HG03139 (cell line): Measurements from ENCODE around the gene SPATA18.
"Not testable (repeated sequence)": the region's sequence is repeated elsewhere in the genome, so short reads cannot be mapped to it uniquely, and the experiment has no call there.

Source experiments
- ATAC-seq: cut with Tn5 transposase; IDR thresholded peaks from one replicate; pipeline ENCODE4 v1.9.1; 2021; ENCODE audit not compliant: unreplicated experiment

SPATA18 gene

DNA sequence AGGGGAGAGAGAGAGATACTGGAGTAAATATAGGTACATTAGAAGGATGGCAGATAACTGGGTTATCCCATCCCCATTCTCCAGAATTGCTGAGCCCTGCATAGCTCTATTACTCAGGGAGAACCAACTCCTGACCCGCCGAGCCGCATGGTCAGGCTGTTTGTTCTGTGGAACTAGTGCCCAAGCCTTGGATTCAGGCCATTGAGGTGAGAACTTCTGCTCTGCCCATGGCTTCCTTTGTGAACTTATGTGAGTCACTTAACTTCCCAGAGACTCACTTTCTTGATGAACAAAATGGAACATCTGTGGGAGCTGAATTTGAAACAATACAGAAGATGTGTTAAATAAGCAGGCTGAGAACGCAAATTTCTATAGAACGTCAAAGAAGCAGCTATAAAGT, 54.2 kb downstream of the SPATA18 start:
- ATAC-seq: no peak

DNA sequence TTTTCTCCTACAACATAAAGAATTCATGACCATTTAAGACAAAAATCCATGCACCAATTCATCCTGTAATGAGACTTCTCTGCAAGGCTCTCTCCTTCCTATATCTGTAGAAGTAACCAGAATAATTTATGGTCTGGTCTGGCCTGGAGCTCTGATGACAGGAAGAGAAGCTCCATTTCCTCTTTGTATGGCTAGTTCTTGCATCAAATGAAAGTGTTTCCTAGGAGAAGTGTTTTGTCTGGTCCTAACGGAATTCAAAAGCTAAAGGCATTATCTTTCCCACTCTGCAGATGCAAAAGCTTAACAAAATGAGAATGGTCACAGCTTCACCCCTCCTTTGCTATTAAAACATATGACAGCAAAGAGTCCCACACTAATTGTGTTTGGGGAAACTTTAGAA, 55.1 kb downstream of the SPATA18 start:
- ATAC-seq: no peak

DNA sequence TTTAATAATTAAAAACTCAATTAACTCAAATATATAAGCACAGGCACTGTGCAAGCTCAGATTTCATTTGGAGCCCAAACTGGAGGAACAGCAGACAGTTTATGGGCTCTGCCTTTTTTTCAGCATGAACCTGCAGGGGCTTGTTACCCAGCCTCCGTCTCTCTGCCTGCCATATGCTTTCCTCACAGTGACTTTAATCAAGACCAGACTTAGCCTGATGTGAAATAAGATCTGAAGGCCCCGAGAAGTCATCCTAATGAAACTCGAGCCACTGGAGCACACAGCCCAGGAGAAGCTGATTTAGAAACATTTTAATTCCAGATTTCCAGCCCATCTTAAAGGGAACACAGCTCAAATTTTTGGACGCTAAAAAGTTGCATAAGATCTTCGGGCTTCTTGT, 55.6 kb downstream of the SPATA18 start:
- ATAC-seq: no peak

DNA sequence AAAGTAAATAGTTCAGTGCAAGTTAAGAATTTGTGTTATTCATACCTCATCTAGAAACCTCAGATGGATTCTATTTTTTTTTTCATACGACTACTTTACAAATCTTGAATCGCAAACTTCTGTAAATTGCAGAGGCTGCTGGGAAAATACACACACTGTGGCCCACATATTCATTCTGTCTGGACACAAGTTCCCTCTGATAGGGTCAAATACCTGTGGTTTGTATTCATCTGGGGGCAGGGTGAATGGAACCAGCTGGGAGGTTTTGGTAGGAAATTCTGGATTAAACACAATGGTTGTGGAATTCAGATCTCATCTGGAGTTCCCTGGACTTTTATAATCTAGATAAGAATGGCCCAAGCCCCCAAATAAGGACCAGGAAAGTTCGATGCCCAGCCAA, 56.2 kb downstream of the SPATA18 start:
- no peak for ATAC-seq

DNA sequence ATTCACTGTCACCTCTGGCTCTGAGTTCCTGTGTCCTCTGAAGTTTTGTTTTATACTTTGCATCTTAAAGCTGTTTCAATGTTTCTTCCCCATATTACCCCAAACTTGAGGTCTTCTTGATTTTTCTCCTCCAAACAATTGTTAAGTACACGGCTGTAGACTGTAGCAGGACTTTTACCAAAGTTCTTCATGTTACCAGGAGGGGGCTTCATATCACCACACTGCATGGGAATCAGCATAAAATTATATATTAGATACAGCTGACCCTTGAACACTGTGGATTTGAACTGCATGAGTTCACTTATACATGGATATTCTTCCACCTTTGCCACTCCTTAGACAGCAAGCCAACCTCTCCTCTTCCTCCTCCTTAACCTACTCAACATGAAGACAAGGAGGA, 56.6 kb downstream of the SPATA18 start:
- no peak for ATAC-seq

DNA sequence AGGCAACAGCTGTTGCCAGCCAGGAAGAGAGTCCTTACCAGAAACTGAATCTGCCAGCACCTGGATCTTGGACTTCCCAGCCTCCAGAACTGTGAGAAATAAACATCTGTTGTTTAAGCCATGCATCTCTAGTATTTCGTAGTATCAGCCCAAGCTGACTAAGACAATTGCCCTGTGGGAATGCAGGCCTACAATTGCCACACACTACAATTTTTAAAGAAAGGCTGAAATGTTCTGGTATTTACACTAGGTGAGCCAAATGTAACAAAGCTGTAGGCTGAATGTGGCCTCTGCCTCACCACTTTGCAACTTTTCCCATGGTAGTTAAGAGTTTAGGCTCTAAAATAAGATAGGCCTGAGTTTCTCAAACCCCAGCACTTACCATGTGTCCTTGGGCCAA, 59.1 kb downstream of the SPATA18 start:
- ATAC-seq: no peak

DNA sequence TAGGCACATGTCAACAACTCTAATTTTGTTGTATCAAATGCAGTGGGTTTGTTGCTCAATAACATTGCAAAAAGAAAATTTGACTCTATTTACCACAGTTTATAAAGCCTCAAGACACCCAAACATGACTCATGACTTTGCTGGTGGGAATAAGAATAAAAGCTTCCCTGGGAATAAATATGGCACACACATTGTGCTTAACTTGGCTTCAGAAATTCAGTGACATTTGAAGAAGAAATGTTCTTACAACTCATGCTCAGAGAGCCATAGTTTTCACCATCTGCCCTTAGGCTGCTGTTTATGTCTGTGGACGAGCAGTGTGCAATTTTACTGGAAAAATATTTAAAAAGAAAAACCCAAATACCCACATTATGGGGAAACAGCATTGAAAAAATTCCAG, 60.9 kb downstream of the SPATA18 start:
- ATAC-seq: no peak

DNA sequence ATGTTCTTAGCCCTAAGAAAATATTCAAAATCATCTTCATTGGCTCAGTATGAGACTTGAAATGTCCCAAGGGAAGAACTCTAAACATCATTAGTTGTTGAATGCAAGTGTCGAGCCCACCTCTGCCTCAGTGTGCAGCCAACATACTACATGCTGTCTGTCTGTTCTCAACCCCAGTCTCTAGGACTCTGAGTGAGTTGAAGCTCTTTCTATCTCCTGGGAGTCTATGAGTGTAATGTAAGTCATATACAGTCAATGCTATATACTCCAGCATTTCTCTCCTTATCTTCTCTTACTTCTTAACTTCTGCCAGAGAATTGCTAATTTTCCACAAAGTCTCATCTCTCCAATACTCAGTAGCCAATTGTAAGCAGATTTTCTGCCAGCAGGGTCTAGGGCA, 61.3 kb downstream of the SPATA18 start:
- no peak for ATAC-seq

DNA sequence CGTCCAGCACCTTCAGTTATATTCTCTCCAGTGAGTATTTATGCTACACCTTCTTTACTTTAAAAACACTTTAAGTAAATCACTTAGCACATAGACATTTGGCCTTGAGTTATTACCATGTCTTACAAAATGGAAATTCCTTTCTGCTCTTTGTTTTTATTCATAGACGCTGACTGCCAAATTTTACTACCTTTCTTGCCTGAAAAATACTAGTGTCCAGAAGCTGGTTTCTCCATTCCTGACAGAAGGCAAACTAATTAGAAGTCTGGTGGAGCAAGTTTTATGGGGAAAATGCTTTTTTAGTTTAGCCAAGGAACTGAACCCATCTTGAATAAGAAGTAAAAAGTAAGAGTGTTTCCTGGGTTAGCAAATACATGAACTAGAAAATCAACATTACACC, 65.5 kb downstream of the SPATA18 start:
- no peak for ATAC-seq

DNA sequence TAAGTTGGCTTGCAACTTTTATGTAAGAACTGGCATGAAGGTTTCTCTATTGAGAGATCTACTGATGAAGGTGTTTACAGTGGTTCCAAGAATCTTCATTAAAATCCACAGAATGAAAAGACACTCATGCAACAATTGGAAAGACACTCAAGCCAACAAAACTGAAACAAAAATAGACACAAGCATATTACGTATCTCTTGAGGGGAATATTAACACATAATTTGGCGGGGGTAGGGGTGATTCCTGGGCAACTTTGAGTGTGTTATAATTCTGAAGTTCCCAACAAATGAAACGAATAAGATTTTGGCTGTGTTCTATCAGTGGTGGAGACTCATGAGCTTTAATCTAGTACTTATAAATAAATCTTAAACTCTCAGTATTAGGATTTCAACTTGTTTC, 75.1 kb downstream of the SPATA18 start:
- no peak for ATAC-seq

DNA sequence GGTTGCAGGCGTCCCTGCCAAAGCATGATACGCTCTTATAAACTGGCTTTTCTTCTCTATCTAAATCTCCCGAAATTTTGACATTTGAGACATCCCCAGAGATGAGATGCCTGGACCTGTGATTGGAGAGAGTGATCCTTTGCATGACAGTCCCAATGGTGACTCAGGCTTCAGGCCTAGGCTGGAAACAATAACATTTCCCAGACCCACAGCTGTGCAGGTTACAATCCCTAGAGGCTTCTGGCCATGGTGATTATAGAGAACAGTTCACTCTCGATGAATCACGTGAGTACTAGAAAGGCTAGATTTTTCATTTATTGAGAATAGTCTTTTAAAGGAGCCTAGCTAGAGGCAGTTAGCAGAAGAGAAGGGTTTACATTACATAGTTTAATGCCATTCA, 75.9 kb downstream of the SPATA18 start:
- no peak for ATAC-seq

DNA sequence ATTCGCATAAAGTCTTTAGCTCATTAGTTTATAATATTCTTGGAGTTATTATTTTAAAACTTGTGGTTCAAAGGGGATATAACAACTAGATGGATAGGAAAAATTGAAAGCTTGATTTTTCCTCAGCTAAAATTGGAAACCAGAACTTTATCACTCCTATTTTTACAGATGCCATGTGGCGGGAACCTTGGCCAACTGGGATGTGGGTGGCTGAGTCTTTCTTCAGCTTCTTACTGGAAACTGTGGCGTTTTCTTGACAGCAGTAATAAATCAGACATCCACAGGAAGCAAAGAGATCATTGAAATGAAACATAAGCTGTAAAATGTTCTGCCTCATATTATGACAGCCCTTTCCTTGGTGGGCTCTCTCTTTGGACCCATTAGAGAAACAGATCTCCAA, 84.1 kb downstream of the SPATA18 start:
- ATAC-seq: no peak

DNA sequence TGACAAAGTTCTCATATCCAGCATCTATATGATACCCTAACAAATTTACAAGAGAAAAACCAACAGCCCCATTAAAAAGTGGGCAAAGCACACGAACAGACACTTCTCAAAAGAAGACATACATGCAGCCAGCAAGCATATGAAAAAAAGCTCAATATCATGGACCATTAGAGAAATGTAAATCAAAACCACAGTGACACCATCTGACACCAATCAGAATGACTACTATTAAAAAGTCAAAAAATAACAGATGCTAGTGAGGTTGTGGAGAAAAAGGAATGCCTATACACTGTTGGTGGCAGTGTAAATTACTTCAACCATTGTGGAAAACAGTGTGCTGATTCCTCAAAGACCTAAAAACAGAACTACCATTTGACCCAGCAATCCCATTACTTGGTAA, 86.0 kb downstream of the SPATA18 start:
- ATAC-seq: not testable (repeated sequence)

DNA sequence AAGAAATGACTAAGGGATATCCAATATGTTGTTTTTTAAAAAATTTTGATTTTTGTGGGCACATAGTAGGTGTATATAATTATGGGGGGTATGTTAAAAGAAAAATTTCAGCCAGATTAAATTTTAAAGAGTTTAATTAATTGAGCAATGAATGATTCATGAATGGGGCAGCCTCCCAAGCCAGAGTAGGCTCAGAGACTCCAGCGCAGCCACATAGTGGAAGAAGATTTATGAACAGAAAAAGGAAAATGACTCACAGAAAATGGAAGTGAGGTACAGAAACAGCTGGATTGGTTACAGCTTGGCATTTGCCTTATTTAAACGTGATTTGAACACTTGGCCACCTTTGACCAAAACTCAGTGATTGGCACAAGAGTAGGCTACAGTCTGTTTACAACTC, 91.7 kb downstream of the SPATA18 start:
- no peak for ATAC-seq

DNA sequence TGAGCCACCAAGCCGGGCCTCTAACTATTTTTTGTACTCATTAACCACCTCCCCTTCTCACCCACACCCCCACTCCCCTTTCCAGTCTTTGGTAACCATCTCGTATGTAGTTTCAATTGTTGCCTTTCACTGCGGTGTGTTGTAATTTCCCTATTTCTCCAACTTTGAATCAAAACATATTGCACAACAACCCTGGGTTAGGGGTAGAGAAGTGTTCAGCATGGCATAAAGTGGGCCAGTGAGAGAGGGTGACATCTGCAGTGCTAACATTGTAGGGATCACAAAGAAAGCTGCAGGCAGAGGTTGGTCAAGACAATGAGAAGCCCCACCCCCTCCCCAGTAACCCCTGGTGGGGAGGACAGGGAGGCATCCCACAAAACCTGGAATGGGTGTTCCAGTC, 92.7 kb downstream of the SPATA18 start:
- ATAC-seq: no peak

DNA sequence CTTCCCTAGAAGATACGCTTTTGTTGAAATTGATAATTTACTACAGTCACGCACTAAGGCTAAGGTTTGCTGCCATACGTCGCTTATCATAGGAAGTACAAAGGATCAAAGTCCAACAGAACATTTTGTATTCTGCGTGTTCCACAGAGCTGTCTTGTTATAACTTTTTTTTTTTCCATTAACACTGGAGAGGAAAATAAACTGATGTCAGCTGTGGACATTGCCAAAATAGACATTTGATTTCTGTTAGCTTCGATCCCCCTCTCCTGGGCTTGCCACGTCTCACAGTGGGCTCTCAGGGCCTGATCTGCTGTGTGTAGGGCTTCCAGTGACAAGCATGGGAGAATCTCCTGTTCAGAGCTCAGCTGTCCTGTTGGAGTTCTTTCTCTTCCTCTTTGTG, 93.3 kb downstream of the SPATA18 start:
- no peak for ATAC-seq
